Breast epithelium (tissue), 3 donors: Measurements from ENCODE around the gene MSANTD1.

Experiments used
- CTCF ChIP-seq, 3 donors: fragments of 450-650 bp; IDR thresholded peaks; one replicate each; pipeline ENCODE4 v1.5.1; 2016 to 2017; ENCODE audit warnings: antibody characterized with exemption in 3 of 3, mild to moderate bottlenecking in 3 of 3, moderate library complexity in 3 of 3
- POLR2A ChIP-seq: fragments of 450-650 bp; IDR thresholded peaks from one replicate; pipeline ENCODE4 v1.6.1; 2016; ENCODE audit warnings: antibody characterized with exemption, mild to moderate bottlenecking, moderate library complexity
- POLR2AphosphoS5 ChIP-seq, 3 donors: sonication (generic); formaldehyde crosslinking; IDR thresholded peaks; one replicate each; pipeline ENCODE4 v1.6.1; 2017; ENCODE audit warnings: antibody characterized with exemption in 3 of 3

GRCh38 chr4:3290889-3291321, 41.9 kb downstream of the MSANTD1 start:
- TF ChIP-seq CTCF (IDR thresholded peaks at IDR 0.05) (no peak), POLR2AphosphoS5 (IDR thresholded peaks at IDR 0.05) (no peak), POLR2A (no peak)
